ENCODE data around the gene DMXL1.
"Not testable (repeated sequence)": the region's sequence is repeated elsewhere in the genome, so short reads cannot be mapped to it uniquely, and the experiment has no call there.

The DMXL1 gene

DNA sequence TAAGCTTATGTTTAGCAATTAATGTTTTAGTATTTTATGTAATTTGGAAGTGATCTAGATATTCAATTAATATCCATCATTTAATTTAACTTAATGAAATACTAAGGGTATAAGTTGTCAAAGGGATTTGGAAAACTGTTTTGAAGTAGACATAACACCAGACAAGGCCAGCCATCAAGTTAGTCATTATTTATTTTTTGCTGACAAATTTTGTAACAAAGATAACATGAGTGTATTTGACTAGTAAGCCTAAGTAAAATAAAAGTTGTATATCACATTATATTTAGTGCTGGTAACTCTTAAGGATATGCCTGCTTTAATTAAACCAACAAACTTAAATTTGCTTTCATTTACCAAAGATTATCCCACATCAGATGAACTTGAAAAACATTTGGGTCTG is 159.1 kb downstream of the DMXL1 start:
- TF ChIP-seq, protein P1, sequence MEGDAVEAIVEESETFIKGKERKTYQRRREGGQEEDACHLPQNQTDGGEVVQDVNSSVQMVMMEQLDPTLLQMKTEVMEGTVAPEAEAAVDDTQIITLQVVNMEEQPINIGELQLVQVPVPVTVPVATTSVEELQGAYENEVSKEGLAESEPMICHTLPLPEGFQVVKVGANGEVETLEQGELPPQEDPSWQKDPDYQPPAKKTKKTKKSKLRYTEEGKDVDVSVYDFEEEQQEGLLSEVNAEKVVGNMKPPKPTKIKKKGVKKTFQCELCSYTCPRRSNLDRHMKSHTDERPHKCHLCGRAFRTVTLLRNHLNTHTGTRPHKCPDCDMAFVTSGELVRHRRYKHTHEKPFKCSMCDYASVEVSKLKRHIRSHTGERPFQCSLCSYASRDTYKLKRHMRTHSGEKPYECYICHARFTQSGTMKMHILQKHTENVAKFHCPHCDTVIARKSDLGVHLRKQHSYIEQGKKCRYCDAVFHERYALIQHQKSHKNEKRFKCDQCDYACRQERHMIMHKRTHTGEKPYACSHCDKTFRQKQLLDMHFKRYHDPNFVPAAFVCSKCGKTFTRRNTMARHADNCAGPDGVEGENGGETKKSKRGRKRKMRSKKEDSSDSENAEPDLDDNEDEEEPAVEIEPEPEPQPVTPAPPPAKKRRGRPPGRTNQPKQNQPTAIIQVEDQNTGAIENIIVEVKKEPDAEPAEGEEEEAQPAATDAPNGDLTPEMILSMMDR (IDR thresholded peaks at IDR 0.05; ENCODE audit: low read depth, low read length) = no peak
- H3K4me3 ChIP-seq (ENCODE audit: low read depth, low read length) = no peak overlapping the region

DNA sequence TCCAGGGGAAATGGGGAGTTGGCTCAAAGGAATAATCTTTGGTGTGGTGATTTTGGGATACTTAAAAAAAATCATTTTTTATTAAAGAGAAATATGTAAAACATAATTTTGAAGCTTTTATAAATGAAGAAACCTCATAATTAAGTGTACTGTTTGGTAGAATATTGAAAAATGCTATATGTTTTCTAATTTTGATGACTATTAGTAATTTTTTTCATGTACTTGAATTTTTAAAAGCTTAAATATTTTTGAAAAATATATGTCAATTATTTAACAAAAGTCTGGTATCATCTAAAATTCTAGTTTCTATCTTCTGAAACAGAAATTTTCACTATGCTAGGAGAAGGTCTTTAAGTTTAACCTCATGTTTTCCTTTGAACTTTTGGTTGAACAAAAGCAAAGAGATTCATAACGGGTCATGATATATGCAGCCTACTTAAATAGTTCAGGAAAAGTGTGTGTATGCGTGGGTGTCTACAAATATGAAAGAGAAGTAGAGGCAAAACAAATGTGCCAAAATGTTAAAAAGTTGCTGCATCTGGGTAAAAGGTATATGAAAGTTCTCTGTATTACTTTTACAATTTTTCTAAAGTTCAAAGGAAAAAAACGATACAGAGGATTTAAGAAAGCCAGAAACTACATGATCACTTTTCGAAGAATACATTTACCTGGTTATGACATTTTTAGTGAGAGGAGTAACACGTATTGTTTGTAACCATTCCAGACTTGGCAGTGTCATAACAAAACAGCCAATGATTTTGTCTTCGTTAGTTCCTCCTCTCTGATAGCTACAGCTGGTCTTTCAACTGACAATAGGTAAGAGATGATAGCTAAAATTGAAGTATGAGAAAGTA is 167.6 kb downstream of the DMXL1 start:
- H3K4me3 ChIP-seq (ENCODE audit: low read depth, low read length) = no peak overlapping the region
- TF ChIP-seq, protein P1 (IDR thresholded peaks at IDR 0.05; ENCODE audit: low read depth, low read length) = no peak

DNA sequence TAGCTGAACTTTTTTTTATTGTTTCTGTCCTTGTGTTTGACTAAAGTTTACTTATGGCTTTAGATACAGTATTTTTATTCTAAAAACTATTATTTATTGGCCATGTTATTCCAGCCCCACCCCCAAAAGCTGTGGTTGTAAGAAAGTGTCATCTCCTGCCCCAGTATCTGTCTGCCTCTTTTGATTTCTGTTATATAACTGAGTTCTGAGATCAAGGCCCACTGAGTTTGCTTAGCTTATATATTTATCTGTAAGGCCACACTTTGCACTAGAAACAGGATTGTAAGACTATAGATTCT is 168.2 kb downstream of the DMXL1 start:
- TF ChIP-seq, protein P1 (IDR thresholded peaks at IDR 0.05; ENCODE audit: low read depth, low read length) = no peak
- H3K4me3 ChIP-seq (ENCODE audit: low read depth, low read length) = no peak overlapping the region

DNA sequence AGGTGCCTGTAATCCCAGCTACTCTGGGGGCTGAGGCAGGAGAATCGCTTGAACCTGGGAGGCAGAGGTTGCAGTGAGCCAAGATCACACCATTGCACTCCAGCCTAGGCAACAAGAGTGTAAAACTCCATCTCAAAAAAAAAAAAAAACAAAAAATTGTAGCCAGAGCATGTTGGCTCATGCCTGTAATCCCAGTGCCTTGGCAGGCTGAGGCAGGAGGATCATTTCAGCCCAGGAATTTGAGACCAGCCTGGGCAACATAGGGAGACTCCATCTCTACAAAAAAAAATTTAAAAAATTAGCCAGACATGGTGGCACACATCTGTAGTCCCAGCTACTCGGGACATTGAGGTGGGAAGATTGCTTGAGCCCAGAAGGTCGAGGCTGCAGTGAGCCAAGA is 168.9 kb downstream of the DMXL1 start:
- not testable (repeated sequence) for H3K4me3 ChIP-seq (ENCODE audit: low read depth, low read length)

DNA sequence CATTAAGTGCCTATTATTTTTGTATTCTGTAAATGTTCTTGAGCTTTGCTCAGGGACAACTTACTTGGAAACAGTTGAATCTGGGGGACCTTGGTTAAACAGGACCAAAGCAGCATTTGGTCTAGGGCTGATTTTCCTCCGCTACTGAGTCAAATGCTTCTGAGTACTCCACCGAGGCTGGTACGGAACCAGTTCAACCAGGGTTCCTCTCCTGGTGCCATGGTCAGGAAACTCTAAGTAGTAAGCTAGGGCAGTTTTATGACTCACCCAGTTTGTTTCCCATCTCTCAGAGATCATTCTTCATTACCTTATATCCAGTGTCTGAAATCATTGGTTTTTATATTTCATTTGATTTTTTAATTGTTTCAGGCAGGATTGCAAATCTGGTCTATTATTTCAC is 173.0 kb downstream of the DMXL1 start:
- TF ChIP-seq, protein P1 (IDR thresholded peaks at IDR 0.05; ENCODE audit: low read depth, low read length) = no peak
- H3K4me3 ChIP-seq (ENCODE audit: low read depth, low read length) = no peak overlapping the region

DNA sequence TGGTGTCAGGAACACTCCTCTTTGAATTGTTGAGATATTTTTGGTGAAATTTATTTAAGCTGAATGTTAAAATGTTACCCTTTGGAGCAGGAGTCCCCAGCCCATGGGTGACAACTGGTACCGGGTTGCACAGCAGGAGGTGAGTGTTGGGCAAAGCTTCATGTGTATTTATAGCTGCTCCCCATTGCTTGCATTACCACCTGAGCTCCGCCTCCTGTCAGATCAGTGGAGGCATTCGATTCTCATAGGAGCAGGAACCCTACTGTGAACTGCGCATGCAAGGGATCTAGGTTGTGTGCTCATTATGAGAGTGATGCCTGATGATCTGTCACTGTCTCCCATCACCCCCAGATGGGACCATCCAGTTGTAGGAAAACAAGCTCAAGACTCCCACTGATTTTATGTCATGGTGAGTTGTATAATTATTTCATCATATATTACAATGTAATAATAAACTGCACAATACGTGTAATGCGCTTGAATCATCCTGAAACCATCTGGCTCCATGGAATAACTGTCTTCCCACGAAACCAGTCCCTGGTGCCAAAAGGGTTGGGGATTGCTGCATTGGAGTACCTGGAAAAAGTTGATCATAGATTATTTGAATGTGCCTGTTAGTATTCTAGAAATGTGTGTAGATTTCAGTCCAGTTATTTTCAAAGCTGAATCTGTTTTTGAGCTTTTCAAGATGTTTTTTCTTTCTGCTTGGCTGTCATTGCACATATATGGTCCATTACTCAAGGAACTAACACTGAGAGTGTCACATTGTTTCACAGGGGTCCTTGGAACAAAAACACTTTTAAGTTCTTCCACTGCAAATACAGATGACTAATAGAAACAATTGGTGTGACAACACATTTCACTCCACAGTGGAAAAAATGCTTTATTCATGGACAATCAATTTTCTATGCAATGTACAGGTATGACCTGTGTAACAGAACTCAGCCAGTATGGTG is 180.3 kb downstream of the DMXL1 start:
- TF ChIP-seq, protein P1 (IDR thresholded peaks at IDR 0.05; ENCODE audit: low read depth, low read length) = no peak
- H3K4me3 ChIP-seq (ENCODE audit: low read depth, low read length) = no peak overlapping the region

DNA sequence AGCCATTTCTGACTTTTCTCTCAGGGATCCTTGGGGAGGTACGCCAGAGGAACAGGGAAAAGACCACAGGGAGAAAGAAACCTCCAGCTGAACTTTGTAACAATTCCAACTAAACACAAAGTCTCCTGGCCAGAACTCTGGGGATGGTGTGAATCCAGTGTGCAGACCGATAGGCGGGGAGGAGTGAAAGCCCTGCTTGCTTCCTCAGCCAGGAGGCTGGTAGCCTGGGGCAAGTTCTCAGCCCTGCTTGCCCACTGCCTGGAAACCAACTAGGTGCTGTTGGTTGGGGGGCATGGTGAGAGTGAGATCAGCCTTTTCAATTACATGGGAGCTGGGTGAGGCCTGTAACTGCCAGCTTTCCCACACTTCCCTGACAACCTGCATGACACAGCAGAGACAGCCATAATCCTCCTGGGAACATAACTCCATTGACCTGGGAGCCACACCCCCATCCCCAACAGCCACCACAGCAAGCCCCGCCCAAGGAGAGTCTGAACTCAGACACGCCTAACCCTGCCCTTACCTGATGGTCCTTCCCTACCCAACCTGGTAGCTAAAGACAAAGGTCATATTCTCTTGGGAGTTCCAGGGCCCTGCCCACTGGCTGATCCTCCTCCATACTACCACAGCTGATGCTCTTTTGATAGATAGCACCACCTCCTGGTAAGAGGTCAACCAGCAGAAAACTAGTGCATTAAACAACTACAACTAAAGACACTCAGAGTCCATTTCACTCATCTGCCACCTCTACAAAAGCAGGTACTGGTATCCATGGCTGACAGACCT is 184.9 kb downstream of the DMXL1 start:
- TF ChIP-seq, protein P1 (IDR thresholded peaks at IDR 0.05; ENCODE audit: low read depth, low read length) = 0 out of 2 replicates have a peak, but pooled peaks have one; percentile 13
- no peak overlapping the region for H3K4me3 ChIP-seq (ENCODE audit: low read depth, low read length)

Data from WI38 (cell line).